Measurements from ENCODE around the gene SPTLC3.

SPTLC3 gene

DNA sequence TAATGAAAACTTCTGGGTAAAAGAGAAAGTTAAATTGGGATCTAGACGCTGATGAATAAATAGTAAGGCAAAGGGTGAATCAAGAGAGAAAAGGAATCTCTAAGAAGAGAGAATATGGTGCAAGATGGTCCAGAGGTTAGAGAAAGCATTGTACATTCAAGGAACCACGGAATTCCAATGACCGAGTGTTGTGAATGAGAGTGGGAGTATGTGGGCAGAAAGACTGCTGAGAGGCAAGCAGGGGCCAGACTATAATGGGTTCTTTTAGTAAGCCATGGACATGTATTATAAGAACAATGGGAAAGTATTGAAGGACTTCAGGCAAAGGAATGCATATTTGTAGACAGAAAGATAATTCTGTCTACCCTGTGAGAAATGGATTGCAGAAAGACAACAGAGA lies 45.2 kb downstream of the SPTLC3 start:
- in situ Hi-C loops (cut with MboI; ENCODE audit: low pct_unique_long_range_greater_than_20kb, low sequenced_read_pairs, unreplicated experiment): no loop called here

GRCh38 chr20:13058666-13059389 lies 50.1 kb downstream of the SPTLC3 start:
- in situ Hi-C loops (cut with MboI; ENCODE audit: low pct_unique_long_range_greater_than_20kb, low sequenced_read_pairs, unreplicated experiment): no loop called here
- TF ChIP-seq, protein P1, sequence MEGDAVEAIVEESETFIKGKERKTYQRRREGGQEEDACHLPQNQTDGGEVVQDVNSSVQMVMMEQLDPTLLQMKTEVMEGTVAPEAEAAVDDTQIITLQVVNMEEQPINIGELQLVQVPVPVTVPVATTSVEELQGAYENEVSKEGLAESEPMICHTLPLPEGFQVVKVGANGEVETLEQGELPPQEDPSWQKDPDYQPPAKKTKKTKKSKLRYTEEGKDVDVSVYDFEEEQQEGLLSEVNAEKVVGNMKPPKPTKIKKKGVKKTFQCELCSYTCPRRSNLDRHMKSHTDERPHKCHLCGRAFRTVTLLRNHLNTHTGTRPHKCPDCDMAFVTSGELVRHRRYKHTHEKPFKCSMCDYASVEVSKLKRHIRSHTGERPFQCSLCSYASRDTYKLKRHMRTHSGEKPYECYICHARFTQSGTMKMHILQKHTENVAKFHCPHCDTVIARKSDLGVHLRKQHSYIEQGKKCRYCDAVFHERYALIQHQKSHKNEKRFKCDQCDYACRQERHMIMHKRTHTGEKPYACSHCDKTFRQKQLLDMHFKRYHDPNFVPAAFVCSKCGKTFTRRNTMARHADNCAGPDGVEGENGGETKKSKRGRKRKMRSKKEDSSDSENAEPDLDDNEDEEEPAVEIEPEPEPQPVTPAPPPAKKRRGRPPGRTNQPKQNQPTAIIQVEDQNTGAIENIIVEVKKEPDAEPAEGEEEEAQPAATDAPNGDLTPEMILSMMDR (IDR thresholded peaks at IDR 0.05; ENCODE audit: extremely low read depth, insufficient read depth, missing control alignments): no peak
- DNase-seq (ENCODE audit: low spot score): no peak

More for the DNA sequence above, 45.2 kb downstream of the SPTLC3 start:
- no peak for DNase-seq (ENCODE audit: low spot score)
- TF ChIP-seq, protein P1 (IDR thresholded peaks at IDR 0.05; ENCODE audit: extremely low read depth, insufficient read depth, missing control alignments): no peak

GRCh38 chr20:13059398-13060136 lies 50.8 kb downstream of the SPTLC3 start:
- TF ChIP-seq, protein P1 (IDR thresholded peaks at IDR 0.05; ENCODE audit: extremely low read depth, insufficient read depth, missing control alignments): no peak
- no peak for DNase-seq (ENCODE audit: low spot score)
- in situ Hi-C loops (cut with MboI; ENCODE audit: low pct_unique_long_range_greater_than_20kb, low sequenced_read_pairs, unreplicated experiment): no loop called here

DNA sequence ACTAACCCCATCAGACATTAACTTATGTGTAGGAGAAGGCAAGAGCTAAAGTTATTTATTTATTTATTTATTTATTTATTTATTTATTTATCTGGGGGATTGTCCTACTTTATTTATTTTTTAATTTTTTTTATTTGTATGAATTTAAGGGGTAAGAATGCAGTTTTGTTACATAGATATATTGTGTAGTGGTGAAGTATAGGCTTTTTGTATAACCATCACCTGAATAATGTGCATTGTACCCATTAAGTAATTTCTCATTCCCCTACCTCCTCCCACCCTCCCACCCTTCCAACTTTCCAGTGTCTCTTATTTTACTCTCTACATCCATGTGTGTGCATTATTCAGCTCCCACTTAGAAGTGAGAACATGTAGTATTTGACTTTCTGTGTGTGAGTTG lies 51.6 kb downstream of the SPTLC3 start:
- no peak for DNase-seq (ENCODE audit: low spot score)
- in situ Hi-C loops (cut with MboI; ENCODE audit: low pct_unique_long_range_greater_than_20kb, low sequenced_read_pairs, unreplicated experiment): no loop called here
- TF ChIP-seq, protein P1 (IDR thresholded peaks at IDR 0.05; ENCODE audit: extremely low read depth, insufficient read depth, missing control alignments): no peak

DNA sequence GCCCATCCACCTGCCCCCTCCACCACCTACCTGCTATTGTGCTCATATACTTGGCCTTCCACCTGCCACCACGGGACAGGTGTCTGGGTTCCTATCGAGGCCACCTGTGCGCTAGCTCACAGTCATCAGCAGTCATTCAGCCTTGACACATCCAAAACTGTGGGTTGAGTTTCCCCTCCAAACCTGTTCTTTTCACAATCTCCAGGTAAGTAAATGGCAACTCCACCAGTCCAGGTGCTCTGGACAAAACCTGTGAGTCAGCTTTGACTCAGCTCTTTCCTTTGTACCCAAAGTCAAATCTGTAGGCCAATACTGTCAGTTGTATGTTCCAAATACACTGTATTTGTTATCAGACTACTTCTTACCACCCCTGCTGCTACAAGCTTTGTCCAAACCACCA lies 52.6 kb downstream of the SPTLC3 start:
- in situ Hi-C loops (cut with MboI; ENCODE audit: low pct_unique_long_range_greater_than_20kb, low sequenced_read_pairs, unreplicated experiment): no loop called here
- TF ChIP-seq, protein P1 (IDR thresholded peaks at IDR 0.05; ENCODE audit: extremely low read depth, insufficient read depth, missing control alignments): no peak
- DNase-seq (ENCODE audit: low spot score): no peak

DNA sequence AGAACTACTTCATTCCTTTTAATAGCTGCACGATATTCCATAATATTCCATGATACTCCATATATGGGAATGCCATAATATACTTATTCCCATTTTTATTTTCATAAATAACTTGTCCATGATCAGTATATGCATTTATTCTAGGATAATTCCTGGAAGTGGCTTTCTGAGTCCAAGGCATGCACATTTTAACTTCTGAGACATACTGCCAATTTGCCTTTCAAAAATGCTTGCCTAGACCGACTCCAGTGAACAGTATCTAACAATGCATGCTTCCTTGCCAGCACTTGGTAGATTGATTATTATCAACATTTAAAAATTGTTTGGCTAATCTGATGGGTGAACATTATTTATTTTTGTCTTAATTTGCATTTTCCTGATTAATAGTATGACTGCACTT lies 54.0 kb downstream of the SPTLC3 start:
- TF ChIP-seq, protein P1 (IDR thresholded peaks at IDR 0.05; ENCODE audit: extremely low read depth, insufficient read depth, missing control alignments): no peak
- in situ Hi-C loops (cut with MboI; ENCODE audit: low pct_unique_long_range_greater_than_20kb, low sequenced_read_pairs, unreplicated experiment): no loop called here
- no peak for DNase-seq (ENCODE audit: low spot score)
